Measurements from ENCODE around the gene SLC35B1.
"Not testable (repeated sequence)": the region's sequence is repeated elsewhere in the genome, so short reads cannot be mapped to it uniquely, and the experiment has no call there.

DNA sequence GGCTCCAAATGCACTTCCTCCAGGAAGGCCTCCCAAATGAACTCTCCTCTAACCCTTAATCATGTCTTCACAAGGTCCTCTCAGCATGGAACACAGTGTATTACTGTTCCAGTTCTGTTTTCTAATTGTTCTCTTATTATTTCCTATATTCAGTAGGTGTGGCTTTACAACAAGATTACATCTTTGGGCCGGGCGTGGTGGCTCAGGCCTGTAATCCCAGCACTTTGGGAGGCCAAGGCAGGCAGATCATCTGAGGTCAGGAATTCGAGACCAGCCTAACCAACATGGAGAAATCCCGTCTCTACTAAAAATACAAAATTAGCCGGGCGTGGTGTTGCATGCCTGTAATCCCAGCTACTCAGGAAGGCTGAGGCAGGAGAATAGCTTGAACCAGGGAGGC, 34.1 kb downstream of the SLC35B1 start:
- TF ChIP-seq, protein P1, sequence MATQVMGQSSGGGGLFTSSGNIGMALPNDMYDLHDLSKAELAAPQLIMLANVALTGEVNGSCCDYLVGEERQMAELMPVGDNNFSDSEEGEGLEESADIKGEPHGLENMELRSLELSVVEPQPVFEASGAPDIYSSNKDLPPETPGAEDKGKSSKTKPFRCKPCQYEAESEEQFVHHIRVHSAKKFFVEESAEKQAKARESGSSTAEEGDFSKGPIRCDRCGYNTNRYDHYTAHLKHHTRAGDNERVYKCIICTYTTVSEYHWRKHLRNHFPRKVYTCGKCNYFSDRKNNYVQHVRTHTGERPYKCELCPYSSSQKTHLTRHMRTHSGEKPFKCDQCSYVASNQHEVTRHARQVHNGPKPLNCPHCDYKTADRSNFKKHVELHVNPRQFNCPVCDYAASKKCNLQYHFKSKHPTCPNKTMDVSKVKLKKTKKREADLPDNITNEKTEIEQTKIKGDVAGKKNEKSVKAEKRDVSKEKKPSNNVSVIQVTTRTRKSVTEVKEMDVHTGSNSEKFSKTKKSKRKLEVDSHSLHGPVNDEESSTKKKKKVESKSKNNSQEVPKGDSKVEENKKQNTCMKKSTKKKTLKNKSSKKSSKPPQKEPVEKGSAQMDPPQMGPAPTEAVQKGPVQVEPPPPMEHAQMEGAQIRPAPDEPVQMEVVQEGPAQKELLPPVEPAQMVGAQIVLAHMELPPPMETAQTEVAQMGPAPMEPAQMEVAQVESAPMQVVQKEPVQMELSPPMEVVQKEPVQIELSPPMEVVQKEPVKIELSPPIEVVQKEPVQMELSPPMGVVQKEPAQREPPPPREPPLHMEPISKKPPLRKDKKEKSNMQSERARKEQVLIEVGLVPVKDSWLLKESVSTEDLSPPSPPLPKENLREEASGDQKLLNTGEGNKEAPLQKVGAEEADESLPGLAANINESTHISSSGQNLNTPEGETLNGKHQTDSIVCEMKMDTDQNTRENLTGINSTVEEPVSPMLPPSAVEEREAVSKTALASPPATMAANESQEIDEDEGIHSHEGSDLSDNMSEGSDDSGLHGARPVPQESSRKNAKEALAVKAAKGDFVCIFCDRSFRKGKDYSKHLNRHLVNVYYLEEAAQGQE (IDR thresholded peaks at IDR 0.05; ENCODE audit: low read depth, low read length) = not testable (repeated sequence)
- not testable (repeated sequence) for TF ChIP-seq RAD21 (IDR thresholded peaks at IDR 0.05; ENCODE audit: low read length); NRF1 (IDR thresholded peaks at IDR 0.05; ENCODE audit: low read depth, low read length); JUND (IDR thresholded peaks at IDR 0.05)
